22Rv1 (cell line): ENCODE results near the gene PSMB5.

ENCODE experiments used
- CTCF ChIP-seq: fragments of 450-650 bp; IDR thresholded peaks from 2 replicates; pipeline ENCODE4 v1.5.1; 2017; ENCODE audit warnings: mild to moderate bottlenecking
- ZFX ChIP-seq: fragments of 450-650 bp; IDR thresholded peaks from 2 replicates; pipeline ENCODE4 v1.6.1; 2017; ENCODE audit warnings: antibody characterized with exemption, borderline replicate concordance

GRCh38 chr14:23063601-23064000, 28.9 kb upstream of the PSMB5 start:
- TF ChIP-seq CTCF: no peak
- no peak for TF ChIP-seq ZFX
